Kidney (tissue), 14 donors: ENCODE data around the gene EIF3K. TPM values are rescaled to one million over a fixed set of nuclear protein-coding genes. Genes with fewer than 3 reads are reported as not detected.

Experiments
- DNase-seq, 5 donors: peaks; one replicate each; pipeline ENCODE4 v3.0.0-alpha.2; 2013 to 2020
- FAIRE-seq: peaks from 2 replicates; lab custom pipeline; 2012; peaks lifted over from hg19 to GRCh38; lab: Jason Lieb, UNC
- H3K27ac ChIP-seq, 2 donors: one replicate each; pipeline ENCODE4 v1.7.0; 2013; ENCODE audit warnings: low read depth in 2 of 2, low read length in 2 of 2, inconsistent platforms in 1 of 2
- H3K27me3 ChIP-seq: one replicate; pipeline ENCODE4 v1.7.1; 2013; ENCODE audit warnings: low read length, inconsistent platforms; ENCODE audit not compliant: control insufficient read depth, insufficient read depth
- H3K36me3 ChIP-seq, 3 donors: one replicate each; pipeline versions ENCODE4 v1.7.0 to v1.7.1; 2013; ENCODE audit warnings: low read length in 3 of 3, control low read depth in 1 of 3, inconsistent platforms in 1 of 3; ENCODE audit not compliant: insufficient read depth in 3 of 3, control insufficient read depth in 2 of 3
- H3K4me1 ChIP-seq, 3 donors: one replicate each; pipeline versions ENCODE4 v1.7.0 to v1.7.1; 2013; ENCODE audit warnings: low read length in 3 of 3, inconsistent platforms in 1 of 3, low read depth in 1 of 3; ENCODE audit not compliant: control insufficient read depth in 2 of 3, insufficient read depth in 2 of 3
- H3K4me3 ChIP-seq, 3 donors: one replicate each; pipeline versions ENCODE4 v1.7.0 to v1.8.1; 2013; ENCODE audit warnings: low read length in 3 of 3, control low read depth in 1 of 3, inconsistent platforms in 1 of 3
- H3K9ac ChIP-seq, 3 donors: one replicate each; pipeline versions ENCODE4 v1.7.0 to v1.7.1; 2013; ENCODE audit warnings: low read length in 3 of 3, control low read depth in 1 of 3, inconsistent platforms in 1 of 3
- H3K9me3 ChIP-seq, 3 donors: one replicate each; pipeline versions ENCODE4 v1.7.0 to v1.7.1; 2013; ENCODE audit warnings: low read length in 3 of 3, control low read depth in 1 of 3, inconsistent platforms in 1 of 3; ENCODE audit not compliant: control insufficient read depth in 2 of 3, insufficient read depth in 1 of 3
- CTCF ChIP-seq: IDR thresholded peaks from 3 replicates; pipeline ENCODE4 v1.5.1; 2012; ENCODE audit warnings: mild to moderate bottlenecking, moderate library complexity, borderline replicate concordance; ENCODE audit not compliant: insufficient read depth; ENCODE audit errors: extremely low read depth
- intact Hi-C: fragments of 100-400 bp; cut with DNase I; formaldehyde crosslinking; loops from one replicate; pipeline ENCODE4 v1.11.1; 2022
- polyA plus RNA-seq: library from polyadenylated mRNA; stranded (reverse); fragments of 350-450 nt; fragmentation: Illumina TruSeq; extraction: RNeasy Lipid Tissue Mini Kit (QIAGEN cat#74804); gene quantifications from one replicate; pipeline ENCODE4 v1.2.3, GENCODE V29; 2014; ENCODE audit warnings: low read depth, low replicate concordance; ENCODE audit not compliant: insufficient read depth
- total RNA-seq: library from RNA; stranded (reverse); fragmentation: NEBNext Ultra II Directional; extraction: Animal tissue kit (Norgen Biotek cat#: 25700); gene quantifications from one replicate; pipeline ENCODE4 v1.2.1, GENCODE V29; 2021
- donor health status: control.
- donor health status: control.
- donor health status: control.
- donor health status: control.
- donor health status: control.
- donor health status: DM: yes; HTN: yes; CAD: no.
- donor health status: Normal renal cell carcinoma (clear cell type).

The EIF3K gene
- total and polyA plus RNA-seq, 2 donors from 2014 or later: 259 to 723 TPM

GRCh38 chr19:38665950-38666662, 47.1 kb downstream of the EIF3K start:
- H3K4me3 ChIP-seq: no peak overlapping the region
- no peak for FAIRE-seq
- no peak for TF ChIP-seq CTCF
- H3K27me3 ChIP-seq: no peaks in the 10 kb centered on the region
- H3K9me3 ChIP-seq: no peaks in the 10 kb centered on the region
- peaks cover 40 to 84% (median 82%) of the 10 kb centered on the region in 3 donors for H3K4me1 ChIP-seq
- H3K36me3 ChIP-seq: peaks cover 0 to 3% (median 0%) of the 10 kb centered on the region in 3 donors
- peak; percentile 86 to 97 (median 92) for DNase-seq
- H3K9ac ChIP-seq: peak overlapping the region in 2 of 3 donors; percentile 54 to 87
- intact Hi-C loops: no loop called here
- H3K27ac ChIP-seq: peak overlapping the region; percentile 94 to 96

GRCh38 chr19:38666663-38667511, 47.9 kb downstream of the EIF3K start:
- Histone ChIP-seq H3K4me3 (peak overlapping the region in 1 of 3 donors; percentile 8), H3K9me3 (no peaks in the 10 kb centered on the region), H3K36me3 (no peaks in the 10 kb centered on the region), H3K4me1 (peaks cover 40 to 87% (median 86%) of the 10 kb centered on the region in 3 donors), H3K27ac (peak overlapping the region; percentile 94 to 96), H3K27me3 (no peaks in the 10 kb centered on the region), H3K9ac (peak overlapping the region; percentile 2 to 87 (median 54))
- intact Hi-C loops: no loop called here
- no peak for FAIRE-seq
- no peak for TF ChIP-seq CTCF
- DNase-seq: peak in 4 of 5 donors; percentile 59 to 88 (median 75)

GRCh38 chr19:38667661-38668171, 48.7 kb downstream of the EIF3K start:
- Histone ChIP-seq H3K36me3 (no peaks in the 10 kb centered on the region), H3K9me3 (no peaks in the 10 kb centered on the region), H3K9ac (peak overlapping the region in 2 of 3 donors; percentile 19 to 87), H3K27ac (peak overlapping the region; percentile 94 to 96), H3K4me3 (peak overlapping the region in 1 of 3 donors; percentile 8), H3K27me3 (no peaks in the 10 kb centered on the region), H3K4me1 (peaks cover 33 to 81% (median 80%) of the 10 kb centered on the region in 3 donors)
- intact Hi-C loops: no loop called here
- peak in 4 of 5 donors; percentile 1 to 91 (median 76) for DNase-seq
- no peak for TF ChIP-seq CTCF
- no peak for FAIRE-seq
